HT1080 (cell line): ENCODE data around the gene SCAP. TPM values are rescaled to one million over a fixed set of nuclear protein-coding genes. Genes with fewer than 3 reads are reported as not detected.

Source experiments
- DNase-seq: peaks from one replicate; pipeline ENCODE4 v3.0.0-alpha.2; 2015; ENCODE audit warnings: low read depth
- total RNA-seq: library from RNA; depleted of rRNA; stranded (reverse); fragments of >200 nt; shearing (Covaris generic); gene quantifications from 2 replicates; pipeline ENCODE4 v1.2.3, GENCODE V29; 2014

The SCAP gene
- total RNA-seq, 1 experiment from 2014 or later, result 96.6 TPM

GRCh38 chr3:47432673-47433072 lies 43.1 kb downstream of the SCAP start:
- DNase-seq, result no peak

- no peak for DNase-seq
Observed at GRCh38 chr3:47431225-47431624, 44.5 kb downstream of the SCAP start.

DNA sequence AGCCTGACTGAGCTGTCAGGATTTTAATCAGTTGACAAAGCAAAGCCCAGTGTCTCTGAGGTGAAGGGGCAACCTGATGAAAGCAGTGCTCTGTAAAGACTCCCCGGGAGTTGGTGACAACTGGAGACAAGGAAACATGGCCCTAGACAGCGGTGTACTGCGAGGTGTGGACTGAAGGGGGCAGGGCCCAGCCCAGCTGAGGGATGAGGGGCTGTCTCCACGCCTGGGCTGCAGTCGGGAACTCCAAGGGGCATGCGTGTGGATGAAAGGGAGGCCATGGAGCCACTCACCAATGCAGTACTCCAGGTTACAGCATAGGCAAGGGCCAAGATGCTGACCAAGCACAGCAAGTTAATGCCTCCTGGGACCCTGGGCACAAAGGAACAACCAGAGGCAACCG lies 45.1 kb downstream of the SCAP start:
- no peak for DNase-seq

- no peak for DNase-seq
Observed at GRCh38 chr3:47429476-47430270, 46.1 kb downstream of the SCAP start.

GRCh38 chr3:47428662-47429061 lies 47.1 kb downstream of the SCAP start:
- DNase-seq, result no peak

GRCh38 chr3:47427866-47428265 lies 47.9 kb downstream of the SCAP start:
- no peak for DNase-seq

- DNase-seq, result no peak
Observed at GRCh38 chr3:47425959-47426358, 49.8 kb downstream of the SCAP start.

- DNase-seq, result no peak
Observed at GRCh38 chr3:47425383-47425778, 50.4 kb downstream of the SCAP start.

GRCh38 chr3:47424434-47425382 lies 51.0 kb downstream of the SCAP start:
- DNase-seq, result no peak

- DNase-seq, result no peak
Observed at GRCh38 chr3:47423548-47424145, 52.1 kb downstream of the SCAP start.

DNA sequence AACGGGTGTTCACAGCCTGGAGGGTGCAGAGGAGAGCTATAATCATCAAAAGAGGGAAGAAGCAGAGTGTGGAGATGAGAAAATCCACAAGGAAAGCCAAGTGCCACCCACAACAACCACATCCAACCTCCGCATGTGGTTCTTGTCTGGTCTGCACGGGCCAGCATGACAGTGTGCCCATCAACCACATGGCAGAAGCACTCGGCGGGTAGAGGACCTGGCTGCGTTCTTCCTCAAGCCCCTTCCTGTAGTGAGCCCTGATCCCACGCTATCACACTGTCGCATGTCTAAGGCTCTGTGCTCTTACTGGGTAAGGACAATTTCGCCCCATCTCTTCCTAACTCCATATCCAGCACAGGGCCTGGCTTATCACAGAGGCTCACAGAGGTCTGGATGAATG lies 53.0 kb downstream of the SCAP start:
- no peak for DNase-seq

- DNase-seq, result peak; percentile 42
Observed at GRCh38 chr3:47421741-47422649, 53.7 kb downstream of the SCAP start.

GRCh38 chr3:47420511-47421484 lies 54.9 kb downstream of the SCAP start:
- DNase-seq, result peak; percentile 91

GRCh38 chr3:47420044-47420430 lies 55.7 kb downstream of the SCAP start:
- no peak for DNase-seq

DNA sequence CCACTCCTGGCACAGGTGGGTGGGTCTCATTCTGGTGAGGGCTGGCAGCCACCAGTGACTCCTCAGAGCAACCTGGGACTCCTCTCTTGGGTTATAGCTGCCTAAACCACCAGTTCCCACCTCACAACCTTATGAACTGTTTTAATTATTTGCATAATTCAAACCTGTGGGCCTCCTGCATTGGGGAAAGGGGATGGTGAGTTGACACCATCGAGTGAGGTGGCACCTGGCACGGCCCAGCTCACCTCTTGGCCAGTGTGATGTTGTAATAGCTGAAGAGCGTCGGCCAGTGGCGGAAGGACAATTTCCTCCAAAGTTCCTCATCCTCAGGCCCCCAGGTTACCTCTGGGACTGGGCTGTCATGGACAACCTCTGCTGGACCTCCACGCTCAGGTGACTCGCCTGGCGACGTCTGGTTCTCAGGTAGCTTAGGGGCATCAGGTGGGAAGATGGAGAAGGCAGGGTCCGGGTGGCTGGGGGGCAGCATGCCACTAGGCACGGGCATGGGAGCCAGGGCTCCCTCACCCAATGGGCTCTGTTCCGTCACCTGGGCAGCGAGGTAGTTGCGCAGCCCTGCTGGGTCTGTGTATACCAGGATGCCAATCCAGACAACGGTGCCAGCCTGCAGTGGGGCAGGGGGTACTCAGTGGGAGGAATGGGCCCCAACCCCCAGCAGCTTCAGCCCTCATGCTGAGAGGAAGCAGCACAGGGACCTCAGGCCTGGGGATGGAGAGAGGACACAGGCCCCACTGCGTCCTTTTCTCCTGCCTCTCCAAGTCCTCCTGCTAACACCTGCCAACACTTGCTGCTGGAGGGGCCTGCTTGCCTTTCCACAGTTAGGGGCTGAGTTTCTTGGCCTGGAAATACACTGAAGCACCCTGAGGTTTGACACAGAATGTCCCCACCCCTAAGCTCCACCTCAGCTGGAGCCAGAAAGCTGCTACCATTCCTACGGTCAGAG lies 56.4 kb downstream of the SCAP start:
- no peak for DNase-seq

- DNase-seq, result no peak
Observed at GRCh38 chr3:47418167-47419082, 57.3 kb downstream of the SCAP start.

DNA sequence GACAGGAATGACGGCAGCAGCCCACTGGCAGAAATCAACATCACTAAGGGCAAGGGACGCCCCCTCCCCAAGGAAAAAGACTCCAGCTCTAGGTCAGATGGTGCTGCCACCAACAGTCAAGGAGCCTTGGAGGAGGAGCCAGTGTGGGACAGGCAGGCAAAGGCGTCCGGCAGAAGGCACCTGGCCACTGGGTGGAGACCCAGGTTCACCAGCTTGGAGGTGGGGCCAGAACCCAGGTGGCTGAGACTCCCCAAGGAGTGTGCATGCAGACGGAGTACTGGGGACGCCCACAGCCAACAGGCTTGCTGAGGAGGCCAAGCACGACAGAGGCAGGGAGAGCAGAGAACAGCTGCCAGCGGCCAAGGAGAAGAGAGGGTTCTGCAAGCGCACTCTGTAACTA lies 59.7 kb downstream of the SCAP start:
- no peak for DNase-seq
